ENCODE measurements around the gene PHLDB3.
"Not testable (repeated sequence)": the region's sequence is repeated elsewhere in the genome, so short reads cannot be mapped to it uniquely, and the experiment has no call there.

- TF ChIP-seq CTCF (IDR thresholded peaks at IDR 0.05; ENCODE audit: insufficient read depth, low read length, poor library complexity, severe bottlenecking); EZH2phosphoT487 (conservative IDR thresholded peaks at IDR 0.05; ENCODE audit: low read length): not testable (repeated sequence)
Observed at GRCh38 chr19:43523696-43524095, 19.1 kb upstream of the PHLDB3 start.
